Neural cell (in vitro differentiated cells): ENCODE results near the gene DCLK1.
A peak's percentile ranks its signal among the peaks of the same experiment; 100 is the strongest.

Experiments used
- EZH2 ChIP-seq: fragments of 200-600, 300-800 bp; shearing (Covaris generic), sonication (generic); IDR thresholded peaks from 2 replicates; pipeline ENCODE4 v1.6.1; 2014; ENCODE audit warnings: antibody characterized with exemption, low read length, borderline replicate concordance, mild to moderate bottlenecking; ENCODE audit not compliant: insufficient read depth, poor library complexity, severe bottlenecking
- POLR2AphosphoS5 ChIP-seq: IDR thresholded peaks from 2 replicates; pipeline ENCODE4 v1.6.1; 2012

DNA sequence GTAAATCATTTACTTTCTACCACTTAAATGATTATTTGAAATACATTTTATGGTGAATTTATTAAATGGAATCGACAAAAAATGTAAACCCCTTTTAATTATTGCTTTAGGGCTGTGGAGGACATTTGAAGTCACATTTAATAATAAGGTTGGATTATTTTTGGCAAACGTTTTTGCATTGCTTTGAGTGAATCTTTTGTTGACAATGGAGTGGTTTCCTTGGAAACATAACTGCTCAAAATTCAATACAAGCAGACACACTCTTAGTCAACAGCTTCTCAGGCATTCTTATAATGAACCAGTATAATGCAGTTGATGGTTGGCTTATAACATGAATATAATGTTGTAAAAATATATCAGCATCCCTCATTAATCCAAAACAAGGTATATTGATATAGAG lies 104.7 kb downstream of the DCLK1 start:
- TF ChIP-seq POLR2AphosphoS5 (peak; percentile 13), EZH2 (no peak)
